HEK293T (cell line): Measurements from ENCODE around the gene PTTG1.

Source experiments
- CTCF ChIA-PET: fragments of 350-600 bp; formaldehyde crosslinking; extraction: SDS; loops from one replicate; lab custom pipeline; 2021; ENCODE audit warnings: antibody characterized with exemption, inconsistent platforms; lab: Yijun Ruan, JAX
- POLR2A ChIA-PET: fragments of 350-600 bp; formaldehyde crosslinking; extraction: SDS; loops from one replicate; lab custom pipeline; 2020; ENCODE audit warnings: antibody characterized with exemption, inconsistent platforms; lab: Yijun Ruan, JAX
- DNase-seq: peaks from one replicate; pipeline ENCODE4 v3.0.0; 2012; ENCODE audit warnings: mixed read lengths; ENCODE audit errors: extremely low spot score
- ARNT ChIP-seq: fragments of 450-650 bp; IDR thresholded peaks from 2 replicates; pipeline ENCODE4 v1.6.1; 2017; ENCODE audit warnings: mild to moderate bottlenecking
- BHLHE40 ChIP-seq: fragments of 450-650 bp; IDR thresholded peaks from 2 replicates; pipeline ENCODE4 v1.6.1; 2016; ENCODE audit warnings: mild to moderate bottlenecking, moderate library complexity, borderline replicate concordance
- CTBP1 ChIP-seq: fragments of 450-650 bp; IDR thresholded peaks from 2 replicates; pipeline ENCODE4 v1.6.1; 2016; ENCODE audit warnings: borderline replicate concordance
- ELF4 ChIP-seq: fragments of 450-650 bp; IDR thresholded peaks from 2 replicates; pipeline ENCODE4 v1.6.1; 2017; ENCODE audit warnings: antibody characterized with exemption
- FOXA1 ChIP-seq: fragments of 450-650 bp; IDR thresholded peaks from 2 replicates; pipeline ENCODE4 v1.6.1; 2016; ENCODE audit warnings: mild to moderate bottlenecking
- FOXK2 ChIP-seq: fragments of 450-650 bp; IDR thresholded peaks from 2 replicates; pipeline ENCODE4 v1.6.1; 2016; ENCODE audit warnings: mild to moderate bottlenecking
- FOXM1 ChIP-seq: fragments of 450-650 bp; IDR thresholded peaks from 2 replicates; pipeline ENCODE4 v1.6.1; 2017; ENCODE audit warnings: mild to moderate bottlenecking, borderline replicate concordance
- HDGF ChIP-seq: fragments of 450-650 bp; IDR thresholded peaks from 2 replicates; pipeline ENCODE4 v1.6.1; 2017; ENCODE audit warnings: antibody characterized with exemption, borderline replicate concordance
- L3MBTL2 ChIP-seq: fragments of 450-650 bp; conservative IDR thresholded peaks from 2 replicates; pipeline ENCODE4 v1.6.1; 2016; ENCODE audit warnings: mild to moderate bottlenecking
- LEF1 ChIP-seq: fragments of 450-650 bp; IDR thresholded peaks from 2 replicates; pipeline ENCODE4 v1.6.1; 2017; ENCODE audit warnings: mild to moderate bottlenecking, borderline replicate concordance
- NFRKB ChIP-seq: fragments of 450-650 bp; IDR thresholded peaks from 2 replicates; pipeline ENCODE4 v1.6.1; 2016; ENCODE audit warnings: mild to moderate bottlenecking, moderate library complexity
- PKNOX1 ChIP-seq: fragments of 450-650 bp; IDR thresholded peaks from 2 replicates; pipeline ENCODE4 v1.6.1; 2016
- SP1 ChIP-seq: fragments of 450-650 bp; IDR thresholded peaks from 2 replicates; pipeline ENCODE4 v1.6.1; 2017
- SUZ12 ChIP-seq: fragments of 450-650 bp; IDR thresholded peaks from 2 replicates; pipeline ENCODE4 v1.6.1; 2016; ENCODE audit warnings: mild to moderate bottlenecking
- TARDBP ChIP-seq: fragments of 450-650 bp; IDR thresholded peaks from 2 replicates; pipeline ENCODE4 v1.6.1; 2016
- ZNF384 ChIP-seq: fragments of 450-650 bp; IDR thresholded peaks from 2 replicates; pipeline ENCODE4 v1.6.1; 2016

The PTTG1 gene

GRCh38 chr5:160456480-160457177 lies 35.0 kb downstream of the PTTG1 start:
- TF ChIP-seq PKNOX1, result no peak
- no peak for TF ChIP-seq L3MBTL2
- no peak for TF ChIP-seq NFRKB
- TF ChIP-seq FOXM1, result no peak
- no peak for TF ChIP-seq ZNF384
- no peak for TF ChIP-seq FOXA1
- no peak for TF ChIP-seq TARDBP
- no peak for TF ChIP-seq SUZ12
- TF ChIP-seq HDGF, result no peak
- TF ChIP-seq FOXK2, result no peak
- TF ChIP-seq BHLHE40, result no peak
- no peak for TF ChIP-seq ELF4
- TF ChIP-seq LEF1, result no peak
- no peak for TF ChIP-seq SP1
- TF ChIP-seq CTBP1, result no peak
- TF ChIP-seq ARNT, result no peak
- CTCF ChIA-PET, result no interaction called here
- no peak for DNase-seq
- POLR2A ChIA-PET, result no interaction called here

- ChIA-PET POLR2A (no interaction called here), CTCF (no interaction called here)
- DNase-seq, result no peak
- no peak for TF ChIP-seq L3MBTL2
- TF ChIP-seq ZNF384, result no peak
- TF ChIP-seq ELF4, result no peak
- no peak for TF ChIP-seq FOXK2
- no peak for TF ChIP-seq SP1
- no peak for TF ChIP-seq CTBP1
- no peak for TF ChIP-seq FOXM1
- no peak for TF ChIP-seq HDGF
- no peak for TF ChIP-seq SUZ12
- no peak for TF ChIP-seq TARDBP
- no peak for TF ChIP-seq FOXA1
- no peak for TF ChIP-seq PKNOX1
- no peak for TF ChIP-seq BHLHE40
- no peak for TF ChIP-seq LEF1
- TF ChIP-seq ARNT, result no peak
- no peak for TF ChIP-seq NFRKB
Measured at GRCh38 chr5:160457252-160457651, 35.6 kb downstream of the PTTG1 start.

GRCh38 chr5:160458806-160459800 lies 37.4 kb downstream of the PTTG1 start:
- CTCF ChIA-PET, result interaction anchor here (0.6 kb wide), 1 partner anchor 685 kb away, joined by 3 read pairs; no protein-coding TSS in a partner anchor
- POLR2A ChIA-PET, result no interaction called here
- TF ChIP-seq SP1, result no peak
- TF ChIP-seq HDGF, result no peak
- no peak for TF ChIP-seq FOXK2
- TF ChIP-seq CTBP1, result no peak
- TF ChIP-seq SUZ12, result no peak
- TF ChIP-seq ARNT, result no peak
- no peak for TF ChIP-seq L3MBTL2
- TF ChIP-seq FOXA1, result no peak
- no peak for TF ChIP-seq PKNOX1
- no peak for TF ChIP-seq ELF4
- TF ChIP-seq ZNF384, result no peak
- TF ChIP-seq FOXM1, result no peak
- DNase-seq, result no peak

- ChIA-PET CTCF (interaction anchor here (0.6 to 1.1 kb wide), 2 partner anchors 22 to 1580 kb away, joined by 3 to 6 read pairs; no protein-coding TSS in a partner anchor), POLR2A (no interaction called here)
- DNase-seq, result no peak
- TF ChIP-seq SUZ12, result no peak
- TF ChIP-seq TARDBP, result no peak
- TF ChIP-seq FOXK2, result no peak
- no peak for TF ChIP-seq ZNF384
- no peak for TF ChIP-seq NFRKB
- TF ChIP-seq BHLHE40, result no peak
- TF ChIP-seq FOXA1, result no peak
- no peak for TF ChIP-seq PKNOX1
- TF ChIP-seq CTBP1, result no peak
Measured at GRCh38 chr5:160460377-160461049, 38.9 kb downstream of the PTTG1 start.
